MG63 (cell line): ENCODE data around the gene TRIM66. TPM values are rescaled to one million over a fixed set of nuclear protein-coding genes. Genes with fewer than 3 reads are reported as not detected.
A peak's percentile ranks its signal among the peaks of the same experiment; 100 is the strongest.

Source experiments
- DNase-seq: peaks from one replicate; pipeline ENCODE4 v3.0.0-alpha.2; 2020
- H3K27me3 ChIP-seq: fragments of 250-450 bp; sonication (Bioruptor Pico); 2 replicates; pipeline ENCODE4 v1.5.1; 2020; ENCODE audit warnings: mild to moderate bottlenecking, moderate library complexity
- H3K36me3 ChIP-seq: fragments of 250-450 bp; sonication (Bioruptor Pico); 2 replicates; pipeline ENCODE4 v1.5.1; 2020; ENCODE audit warnings: mild to moderate bottlenecking, moderate library complexity
- H3K4me3 ChIP-seq: fragments of 250-450 bp; sonication (Bioruptor Pico); 2 replicates; pipeline ENCODE4 v1.5.1; 2020; ENCODE audit warnings: mild to moderate bottlenecking, moderate library complexity
- H3K9me3 ChIP-seq: fragments of 250-450 bp; sonication (Bioruptor Pico); 2 replicates; pipeline ENCODE4 v1.5.1; 2020; ENCODE audit warnings: mild to moderate bottlenecking, moderate library complexity
- total RNA-seq: library from RNA; depleted of rRNA; stranded (reverse); fragments of >200 nt; shearing (Covaris generic); gene quantifications from 2 replicates; pipeline ENCODE4 v1.2.3, GENCODE V29; 2014; ENCODE audit warnings: low replicate concordance; rRNA removed

The TRIM66 gene, protein sequence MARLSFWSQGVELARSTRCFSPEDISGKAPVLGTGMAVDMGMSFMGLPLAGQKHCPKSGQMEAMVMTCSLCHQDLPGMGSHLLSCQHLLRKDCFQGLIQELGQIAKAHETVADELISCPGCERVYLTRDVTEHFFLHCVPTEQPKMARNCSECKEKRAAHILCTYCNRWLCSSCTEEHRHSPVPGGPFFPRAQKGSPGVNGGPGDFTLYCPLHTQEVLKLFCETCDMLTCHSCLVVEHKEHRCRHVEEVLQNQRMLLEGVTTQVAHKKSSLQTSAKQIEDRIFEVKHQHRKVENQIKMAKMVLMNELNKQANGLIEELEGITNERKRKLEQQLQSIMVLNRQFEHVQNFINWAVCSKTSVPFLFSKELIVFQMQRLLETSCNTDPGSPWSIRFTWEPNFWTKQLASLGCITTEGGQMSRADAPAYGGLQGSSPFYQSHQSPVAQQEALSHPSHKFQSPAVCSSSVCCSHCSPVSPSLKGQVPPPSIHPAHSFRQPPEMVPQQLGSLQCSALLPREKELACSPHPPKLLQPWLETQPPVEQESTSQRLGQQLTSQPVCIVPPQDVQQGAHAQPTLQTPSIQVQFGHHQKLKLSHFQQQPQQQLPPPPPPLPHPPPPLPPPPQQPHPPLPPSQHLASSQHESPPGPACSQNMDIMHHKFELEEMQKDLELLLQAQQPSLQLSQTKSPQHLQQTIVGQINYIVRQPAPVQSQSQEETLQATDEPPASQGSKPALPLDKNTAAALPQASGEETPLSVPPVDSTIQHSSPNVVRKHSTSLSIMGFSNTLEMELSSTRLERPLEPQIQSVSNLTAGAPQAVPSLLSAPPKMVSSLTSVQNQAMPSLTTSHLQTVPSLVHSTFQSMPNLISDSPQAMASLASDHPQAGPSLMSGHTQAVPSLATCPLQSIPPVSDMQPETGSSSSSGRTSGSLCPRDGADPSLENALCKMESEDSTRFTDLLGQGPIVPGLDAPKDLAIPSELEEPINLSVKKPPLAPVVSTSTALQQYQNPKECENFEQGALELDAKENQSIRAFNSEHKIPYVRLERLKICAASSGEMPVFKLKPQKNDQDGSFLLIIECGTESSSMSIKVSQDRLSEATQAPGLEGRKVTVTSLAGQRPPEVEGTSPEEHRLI (N-terminal part only)
- total RNA-seq, result 0.74 and 1.4 TPM in 2 replicates

DNA sequence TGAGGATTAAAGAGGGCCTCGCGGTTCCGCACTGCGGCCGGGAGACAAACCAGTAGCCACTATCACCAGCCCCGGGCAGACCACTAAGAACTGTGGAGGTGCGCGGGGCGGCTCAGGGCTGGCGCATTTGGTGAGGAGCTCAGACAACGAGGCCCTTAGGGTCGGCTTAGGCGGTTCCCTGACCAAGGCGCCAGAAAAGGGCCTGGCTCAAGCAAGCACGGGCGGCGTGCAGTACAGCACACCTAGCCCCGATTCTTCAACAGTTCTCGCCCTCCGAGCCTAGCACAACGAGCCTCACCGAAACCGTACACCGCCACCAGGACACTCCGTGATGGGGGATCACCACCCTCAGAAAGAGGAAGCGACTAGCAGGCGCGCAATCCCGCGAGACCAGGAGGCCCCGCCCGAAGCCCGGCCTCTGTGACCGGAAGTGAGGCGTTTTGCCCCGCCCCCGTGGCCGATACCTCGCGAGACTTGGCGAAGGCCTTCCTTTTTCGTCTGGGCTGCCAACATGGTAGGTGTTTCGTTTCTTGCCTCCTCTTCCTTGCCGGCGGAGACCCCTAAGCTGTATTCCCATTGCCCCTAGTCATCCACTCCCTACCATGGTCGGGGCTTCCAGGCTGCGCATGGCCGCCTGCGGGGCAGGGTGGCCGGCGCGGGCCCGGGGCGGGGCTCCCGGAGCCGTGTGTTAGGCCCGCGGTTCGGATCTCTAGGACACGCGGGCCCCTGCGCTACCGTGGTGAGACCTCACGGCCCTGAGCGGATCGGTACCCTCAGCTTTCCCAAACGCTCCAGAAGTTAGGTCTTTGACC, at the start of gene TRIM66, which contains the start of gene RPL27A:
TRIM66 (minus strand) TSS at position 363 of the 812 bp plus-strand sequence. CDS start 10,391 bp downstream, outside the sequence.
RPL27A (plus strand) TSS at position 490 of the 812 bp plus-strand sequence; CDS start at position 512, 22 bp downstream.
- Histone ChIP-seq H3K36me3 (peaks cover 57% of the 10 kb centered on the region), H3K4me3 (peak within 1 kb of the TSS; percentile 97), H3K27me3 (no peaks in the 10 kb centered on the region), H3K9me3 (no peaks in the 10 kb centered on the region)
- peak; percentile 97 for DNase-seq

DNA sequence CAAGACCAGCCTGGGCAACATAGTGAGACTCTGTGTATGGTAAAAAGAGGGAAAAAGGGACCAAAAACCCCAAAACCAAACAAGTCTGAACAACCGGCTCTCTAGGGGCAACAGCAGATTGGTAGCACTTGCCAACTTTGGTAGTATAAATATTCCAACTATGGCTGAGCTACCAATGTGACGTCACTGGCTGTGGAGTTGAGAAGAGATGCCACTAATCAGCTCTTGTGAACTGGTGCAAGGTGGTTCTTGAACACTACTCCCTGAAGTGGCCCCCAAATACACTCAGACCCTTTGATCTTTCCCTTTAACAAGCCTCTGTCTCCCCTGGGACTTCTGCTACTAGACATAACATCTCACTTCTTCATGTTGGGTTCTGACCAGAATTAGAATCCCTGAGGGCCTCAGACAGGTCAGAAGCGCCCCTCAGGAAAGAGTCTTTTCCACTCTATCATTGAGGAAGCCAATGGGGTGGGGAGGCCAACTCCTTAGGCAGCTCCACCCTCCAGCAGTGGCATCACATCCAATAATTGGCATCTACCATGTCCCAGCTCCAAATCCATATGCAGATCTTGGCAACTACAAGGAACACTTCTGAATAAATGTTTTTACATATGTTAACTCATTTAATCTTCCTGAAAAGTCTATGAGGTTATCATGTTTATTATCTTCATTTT, 49.3 kb upstream of the TRIM66 start:
- Histone ChIP-seq H3K27me3 (no peaks in the 10 kb centered on the region), H3K4me3 (no peak overlapping the region), H3K36me3 (peaks cover 2% of the 10 kb centered on the region; the same call in 1 of the 2 replicates), H3K9me3 (no peaks in the 10 kb centered on the region)
- DNase-seq, result no peak

DNA sequence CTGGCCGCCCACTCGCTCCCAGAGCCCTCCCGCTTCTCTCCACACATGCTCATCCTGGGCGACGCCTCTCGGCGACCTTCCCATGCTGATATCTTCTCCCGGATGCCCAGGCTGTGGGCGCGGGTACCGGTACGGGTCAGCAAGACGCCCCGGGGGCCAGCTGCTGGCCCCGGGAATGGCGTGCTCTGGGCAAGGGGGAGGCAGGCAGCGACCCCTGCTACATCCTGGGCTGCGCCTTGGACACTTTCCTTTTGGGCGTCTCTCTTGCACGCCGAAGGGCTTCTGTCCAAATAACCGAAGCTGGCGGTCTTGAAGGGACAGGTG, 48.2 kb upstream of the TRIM66 start:
- Histone ChIP-seq H3K9me3 (no peaks in the 10 kb centered on the region), H3K36me3 (peaks cover 2% of the 10 kb centered on the region; the same call in 1 of the 2 replicates), H3K27me3 (no peaks in the 10 kb centered on the region), H3K4me3 (no peak overlapping the region)
- no peak for DNase-seq

DNA sequence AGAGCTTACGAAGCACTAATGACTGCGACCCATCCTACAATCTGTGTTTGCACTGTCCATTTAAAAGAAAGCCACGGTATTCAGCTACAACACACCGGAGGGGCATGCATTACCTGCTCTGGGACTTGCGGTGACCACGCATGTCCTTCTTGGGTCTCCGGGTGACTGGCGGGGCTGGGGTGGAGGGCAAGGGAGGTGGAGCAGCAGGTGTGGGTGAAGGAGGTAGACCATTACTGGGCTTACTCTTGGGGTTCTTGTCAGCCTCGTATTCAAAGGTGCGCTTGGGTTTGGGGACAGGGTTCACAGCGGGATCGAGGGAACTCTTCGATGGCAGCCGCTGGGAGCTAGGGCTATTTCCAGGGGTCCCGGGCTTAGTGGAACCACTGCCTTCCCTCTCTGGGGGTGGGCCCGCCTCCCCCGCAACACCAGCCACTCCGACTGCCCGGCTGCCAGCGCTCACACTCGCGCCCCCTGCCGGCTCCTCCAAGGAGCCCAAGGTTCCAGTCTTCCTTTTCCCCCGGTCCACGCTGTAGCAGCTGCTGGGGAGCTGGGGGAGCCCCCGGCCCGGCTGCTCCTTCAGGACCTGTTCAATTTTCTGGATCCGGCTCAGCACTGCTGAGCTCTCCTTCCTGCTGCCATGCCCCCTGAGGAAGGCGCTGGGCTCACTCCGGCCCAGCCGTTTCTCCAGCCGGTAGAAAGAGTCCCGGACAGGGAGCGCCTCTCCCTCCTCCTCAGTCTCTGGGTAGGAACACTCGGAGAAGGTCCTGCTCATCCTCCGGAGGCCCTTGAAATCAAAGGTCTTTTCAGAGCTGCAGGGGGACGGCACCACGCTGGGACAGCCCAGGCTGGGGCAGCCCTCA, 47.6 kb upstream of the TRIM66 start:
- Histone ChIP-seq H3K36me3 (peaks cover 2% of the 10 kb centered on the region; the same call in 1 of the 2 replicates), H3K27me3 (no peaks in the 10 kb centered on the region), H3K9me3 (no peaks in the 10 kb centered on the region), H3K4me3 (no peak overlapping the region)
- no peak for DNase-seq

DNA sequence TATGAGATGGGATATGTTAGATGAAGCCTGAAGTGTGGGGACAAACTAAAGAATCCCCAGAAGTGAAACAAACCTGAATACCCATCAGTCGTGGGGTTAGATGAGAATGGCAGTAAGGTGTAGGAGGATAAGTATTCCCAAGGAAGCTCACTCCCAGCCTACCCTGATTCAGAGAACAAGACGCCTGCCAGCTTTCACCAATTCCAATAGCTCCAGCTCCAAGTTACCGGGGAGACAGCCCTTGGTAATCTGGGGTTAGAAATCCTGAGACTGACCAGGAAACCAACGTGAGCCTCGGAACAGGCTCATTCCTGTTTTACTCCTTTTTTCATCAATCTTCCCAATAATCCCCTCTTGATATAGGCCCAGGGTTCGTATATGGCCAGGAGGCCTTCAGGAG, 46.6 kb upstream of the TRIM66 start:
- no peaks in the 10 kb centered on the region for H3K9me3 ChIP-seq
- DNase-seq, result no peak

DNA sequence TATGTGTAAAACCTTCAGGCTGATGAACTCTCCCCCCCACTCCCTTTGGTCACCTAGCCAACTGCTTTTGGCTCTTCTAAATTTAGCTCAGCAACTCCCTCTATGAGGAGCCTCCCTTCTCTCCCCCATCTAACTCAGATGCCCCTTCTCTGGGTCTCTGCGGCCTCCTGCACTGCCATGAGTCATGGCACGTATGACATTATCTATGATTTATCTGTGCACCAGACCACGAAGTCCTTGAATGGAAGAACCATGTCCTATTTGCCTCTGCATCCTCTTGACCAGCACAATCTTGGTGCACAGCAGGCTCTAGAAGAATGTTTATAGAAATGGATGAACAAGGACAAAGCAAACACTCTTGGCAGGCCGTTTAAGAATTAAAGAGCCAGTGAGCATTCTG, 46.1 kb upstream of the TRIM66 start:
- H3K9me3 ChIP-seq, result no peaks in the 10 kb centered on the region
- no peak for DNase-seq
- no peak overlapping the region for H3K4me3 ChIP-seq
- no peaks in the 10 kb centered on the region for H3K27me3 ChIP-seq
- peaks cover 2% of the 10 kb centered on the region; the same call in 1 of the 2 replicates for H3K36me3 ChIP-seq

More for the DNA sequence above, 46.6 kb upstream of the TRIM66 start:
- Histone ChIP-seq H3K27me3 (no peaks in the 10 kb centered on the region), H3K36me3 (peaks cover 2% of the 10 kb centered on the region; the same call in 1 of the 2 replicates), H3K4me3 (no peak overlapping the region)

DNA sequence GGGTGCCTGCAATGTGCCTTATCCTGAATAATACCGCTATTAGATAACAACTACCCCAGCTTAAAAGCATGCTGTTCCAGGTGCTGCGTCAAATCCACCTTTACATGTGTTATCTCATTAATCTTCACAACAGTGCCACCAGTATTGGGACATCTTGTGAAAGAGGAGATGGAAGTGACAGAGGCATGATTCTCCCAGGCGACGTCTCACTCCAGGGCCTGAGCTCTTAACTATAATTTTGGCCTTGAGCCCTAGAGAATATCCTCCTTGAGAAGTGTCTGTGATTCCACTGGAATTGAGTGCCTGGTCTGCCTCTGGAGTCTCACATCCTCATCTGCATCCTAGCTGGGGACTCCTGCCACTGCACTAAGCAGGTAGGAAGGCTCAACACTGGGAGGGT, 43.9 kb upstream of the TRIM66 start:
- no peak for DNase-seq
- no peaks in the 10 kb centered on the region for H3K9me3 ChIP-seq
- H3K4me3 ChIP-seq, result no peak overlapping the region
- H3K27me3 ChIP-seq, result no peaks in the 10 kb centered on the region
- H3K36me3 ChIP-seq, result peaks cover 2% of the 10 kb centered on the region; the same call in 1 of the 2 replicates

DNA sequence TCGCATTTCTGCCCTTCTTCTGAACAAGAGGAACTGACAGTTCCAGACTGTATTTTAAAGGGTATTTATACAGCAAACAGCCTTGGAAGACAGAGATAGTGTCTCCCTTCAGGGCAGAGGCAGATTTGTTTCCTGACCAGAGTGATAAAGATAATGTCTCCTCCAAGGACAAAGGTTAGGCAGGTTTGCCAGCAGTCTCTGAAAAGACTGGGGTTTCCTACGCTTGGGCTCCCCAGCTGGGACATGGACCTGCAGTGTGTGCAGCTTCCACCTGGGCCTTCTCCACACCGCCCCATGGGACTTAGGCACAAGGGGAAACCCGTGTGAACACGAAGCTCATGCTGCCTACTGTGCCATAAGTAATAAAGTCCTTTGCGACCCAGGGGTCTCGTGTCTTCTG, 42.2 kb upstream of the TRIM66 start:
- H3K36me3 ChIP-seq, result no peaks in the 10 kb centered on the region
- no peaks in the 10 kb centered on the region for H3K27me3 ChIP-seq
- H3K4me3 ChIP-seq, result no peak overlapping the region
- no peak for DNase-seq
- H3K9me3 ChIP-seq, result no peaks in the 10 kb centered on the region

DNA sequence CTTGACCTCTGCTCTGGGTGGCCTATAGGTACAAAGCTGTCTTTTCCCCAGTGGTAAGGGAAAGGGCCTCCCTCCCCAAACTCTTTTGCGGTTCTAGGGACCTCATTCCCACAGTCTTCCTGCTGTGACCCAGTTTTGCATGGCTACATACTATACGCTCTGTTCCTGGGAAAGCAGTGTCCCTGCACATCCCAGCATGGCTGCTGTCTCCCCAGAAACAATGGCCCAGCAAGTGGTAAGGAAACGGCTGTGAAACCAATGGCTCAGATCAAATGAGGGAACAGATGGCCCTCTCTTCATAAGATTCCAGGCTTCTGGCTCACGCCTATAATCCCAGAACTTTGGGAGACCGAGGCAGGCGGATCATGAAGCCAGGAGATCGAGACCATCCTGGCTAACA, 41.2 kb upstream of the TRIM66 start:
- no peaks in the 10 kb centered on the region for H3K36me3 ChIP-seq
- no peaks in the 10 kb centered on the region for H3K9me3 ChIP-seq
- H3K4me3 ChIP-seq, result no peak overlapping the region
- no peak for DNase-seq
- no peaks in the 10 kb centered on the region for H3K27me3 ChIP-seq

DNA sequence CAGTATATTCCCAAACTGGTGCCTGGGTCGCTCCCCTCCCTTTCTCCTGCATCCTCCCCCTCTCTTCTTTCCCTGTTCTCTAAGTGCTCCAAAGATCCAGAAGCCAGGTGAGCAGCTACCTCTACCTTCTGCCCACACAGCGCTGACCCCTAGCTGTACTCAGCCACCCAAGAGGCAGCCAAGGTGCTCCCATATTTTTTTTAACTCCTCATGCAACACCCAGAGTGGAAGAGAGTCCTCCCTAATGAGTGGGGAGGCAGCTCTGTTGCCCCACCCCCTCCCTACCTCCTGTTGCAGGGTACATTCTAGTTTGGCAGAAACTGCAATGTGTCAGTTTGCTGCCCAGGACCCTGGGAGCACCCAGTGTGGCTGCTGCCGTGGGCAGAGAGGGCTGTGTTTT, 40.3 kb upstream of the TRIM66 start:
- no peaks in the 10 kb centered on the region for H3K9me3 ChIP-seq
- no peak for DNase-seq
- H3K27me3 ChIP-seq, result no peaks in the 10 kb centered on the region
- H3K36me3 ChIP-seq, result no peaks in the 10 kb centered on the region
- H3K4me3 ChIP-seq, result no peak overlapping the region

DNA sequence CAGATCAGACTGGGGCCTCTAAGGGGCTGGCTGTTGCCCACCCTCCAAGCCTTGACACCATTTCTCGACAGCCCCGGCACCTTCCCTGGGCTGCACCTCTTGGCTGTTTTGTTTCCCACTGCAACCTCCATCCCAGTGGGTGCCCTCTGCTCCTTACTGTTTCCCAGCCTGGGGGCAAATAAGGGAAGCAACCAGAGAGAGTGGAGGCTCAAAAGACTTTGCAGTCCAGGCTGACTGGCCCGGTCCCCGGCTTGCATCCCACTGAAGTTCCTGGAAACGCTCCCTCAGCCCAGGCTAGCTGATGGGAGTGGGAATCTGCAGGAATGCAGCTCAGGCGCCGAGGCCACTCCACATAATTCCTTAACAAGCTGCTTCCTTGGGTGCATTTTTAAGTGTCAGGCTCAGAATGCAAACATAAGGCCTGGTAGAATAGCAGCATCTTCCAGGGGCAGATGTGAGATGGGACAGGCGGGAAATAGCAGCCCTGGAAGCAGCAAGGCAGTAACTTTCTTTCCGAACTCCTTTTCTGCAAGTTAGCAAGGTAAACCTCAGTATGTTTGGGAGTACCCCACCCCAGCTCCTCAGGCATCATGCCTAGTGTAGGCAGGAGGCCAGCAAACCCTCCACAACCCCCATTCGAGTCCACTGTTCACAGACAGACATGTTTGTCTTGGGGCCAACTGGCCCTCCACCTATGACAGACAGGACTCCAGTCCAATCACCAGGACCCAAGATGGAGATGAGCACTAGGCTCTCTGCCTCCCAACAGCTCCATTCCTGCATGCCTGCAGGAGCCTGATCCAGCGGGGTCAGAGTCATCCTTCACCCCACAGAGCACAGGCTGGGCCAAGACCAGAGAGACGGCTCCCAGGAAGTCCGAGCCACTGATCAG, 39.4 kb upstream of the TRIM66 start:
- Histone ChIP-seq H3K36me3 (peaks cover 8% of the 10 kb centered on the region), H3K27me3 (no peaks in the 10 kb centered on the region), H3K4me3 (no peak overlapping the region), H3K9me3 (no peaks in the 10 kb centered on the region)
- DNase-seq, result no peak

DNA sequence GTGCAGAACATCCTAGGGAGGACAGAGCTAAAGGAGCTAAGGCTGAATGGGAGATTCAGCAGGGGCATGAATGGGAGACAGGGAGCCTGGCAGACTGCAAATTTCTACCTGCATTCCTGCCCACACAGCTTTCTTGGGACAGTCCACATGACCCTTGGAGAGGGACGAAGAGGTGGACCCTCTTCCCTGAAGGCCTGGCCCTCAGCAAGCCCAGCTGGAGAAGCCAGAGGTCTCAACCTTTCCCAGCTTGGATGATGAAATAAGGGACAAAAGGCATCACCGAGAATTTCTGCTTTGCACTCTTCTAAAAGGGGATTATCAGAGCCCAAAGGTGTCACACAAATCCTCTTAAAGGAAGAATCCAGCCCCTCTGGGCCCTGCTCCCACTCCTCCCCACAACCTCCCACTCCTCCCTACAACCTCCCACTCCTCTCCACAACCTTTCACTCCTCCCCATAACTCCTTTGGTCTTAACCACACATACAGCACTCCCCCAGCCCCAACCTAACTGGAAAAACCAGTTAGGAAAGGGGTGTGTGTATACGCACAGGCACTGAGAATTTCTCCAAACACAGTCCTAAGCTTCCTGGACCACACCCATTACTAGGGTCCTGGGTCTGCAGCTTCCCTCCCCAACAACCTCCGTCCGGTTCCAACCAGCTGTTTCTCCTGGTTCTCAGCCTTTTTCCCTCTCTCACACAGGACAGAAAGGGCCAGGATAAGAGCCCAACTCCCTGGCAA, 38.6 kb upstream of the TRIM66 start:
- Histone ChIP-seq H3K36me3 (peaks cover 9% of the 10 kb centered on the region), H3K9me3 (no peaks in the 10 kb centered on the region), H3K27me3 (no peaks in the 10 kb centered on the region), H3K4me3 (no peak overlapping the region)
- DNase-seq, result no peak

DNA sequence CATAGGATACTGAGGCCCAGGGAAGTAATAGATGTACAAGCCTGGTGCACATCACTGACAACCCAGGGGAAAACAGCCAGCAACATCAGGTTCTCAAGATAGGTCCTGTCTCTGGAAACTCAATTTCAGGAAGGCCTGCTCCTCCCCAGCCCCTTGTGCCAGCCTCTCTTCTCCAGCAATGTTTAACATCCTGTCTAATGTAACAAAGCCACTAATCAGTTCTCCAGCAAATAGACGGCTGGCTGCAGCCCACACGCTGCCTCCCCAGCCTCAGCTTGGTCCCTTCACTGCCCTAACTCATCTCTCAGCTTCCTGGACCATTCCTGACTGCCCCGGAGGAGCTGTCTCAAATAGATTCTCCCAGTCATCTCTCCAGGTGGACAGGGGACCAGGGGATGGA, 37.9 kb upstream of the TRIM66 start:
- Histone ChIP-seq H3K36me3 (peaks cover 9% of the 10 kb centered on the region), H3K4me3 (no peak overlapping the region), H3K9me3 (no peaks in the 10 kb centered on the region), H3K27me3 (no peaks in the 10 kb centered on the region)
- DNase-seq, result no peak
